ENCODE measurements around the gene CLCNKA. TPM values are rescaled to one million over a fixed set of nuclear protein-coding genes. Genes with fewer than 3 reads are reported as not detected.

Gene CLCNKA
- total RNA-seq (2014; rRNA removed): not detected in 2 replicates
- percentile 6 among the genes with signal in this experiment for Bru-seq, nascent RNA
- not detected for BruChase-seq, experiment 1, labeled RNA remaining after a 6-hour chase
- BruChase-seq, experiment 2, labeled RNA remaining after a 2-hour chase: not detected
- long read RNA-seq: 0 reads

DNA sequence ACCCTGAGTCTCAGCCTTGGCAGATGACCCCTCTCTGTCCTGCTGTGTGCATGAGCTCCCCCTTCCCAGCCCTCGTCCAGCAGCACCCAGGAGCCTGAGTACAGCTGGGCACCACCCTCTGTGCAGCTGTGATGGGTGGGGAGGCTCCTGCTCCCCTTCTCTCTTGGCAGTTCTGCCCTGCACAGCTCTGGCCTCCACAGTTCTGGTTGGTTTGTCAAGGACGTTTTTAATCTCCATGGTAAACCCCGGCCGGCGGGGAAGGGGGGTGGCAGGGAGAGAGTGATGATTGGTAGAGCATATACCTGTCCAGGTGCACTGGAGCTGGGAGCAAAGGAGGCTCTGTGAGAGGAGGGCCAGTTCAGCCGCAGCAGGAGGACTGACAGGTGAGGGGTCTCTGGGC is at the start of gene CLCNKA:
CLCNKA (plus strand) TSS at position 356 of the 400 bp plus-strand sequence. CDS start 584 bp downstream, outside the sequence.
- ChIA-PET CTCF (no interaction called here), POLR2A (ENCODE audit: unreplicated experiment) (no interaction called here)
- intact Hi-C loops (cut with micrococcal nuclease): no loop called here
- no peak within 1 kb of the TSS for H2AFZ ChIP-seq (ENCODE audit: low read length)
- no peak within 1 kb of the TSS for H3K4me2 ChIP-seq (ENCODE audit: low read length)
- no peaks in the 10 kb centered on the region for H3K9me3 ChIP-seq (ENCODE audit: low read length)
- no peaks in the 10 kb centered on the region for H3K36me3 ChIP-seq (ENCODE audit: low read depth, low read length)
- H3K9me2 ChIP-seq (replicated peaks; ENCODE audit: low read length): no peaks in the 10 kb centered on the region
- no peaks in the 10 kb centered on the region for H3K4me1 ChIP-seq (ENCODE audit: insufficient read depth, low read length)
- no peak for ATAC-seq
- H3F3A ChIP-seq (ENCODE audit: low read length, unreplicated experiment): no peaks in the 10 kb centered on the region
- H3K9ac ChIP-seq (ENCODE audit: low read length): no peak within 1 kb of the TSS
- H3K79me2 ChIP-seq (ENCODE audit: low read length): no peaks in the 10 kb centered on the region
- no peak within 1 kb of the TSS for H3K4me3 ChIP-seq (ENCODE audit: low read length)
- TF ChIP-seq EZH2phosphoT487 (IDR thresholded peaks at IDR 0.05; ENCODE audit: borderline replicate concordance, low read length) (no peak), EZH2 (IDR thresholded peaks at IDR 0.05; ENCODE audit: low read length, unreplicated experiment) (no peak)
- TF ChIP-seq, protein P1, sequence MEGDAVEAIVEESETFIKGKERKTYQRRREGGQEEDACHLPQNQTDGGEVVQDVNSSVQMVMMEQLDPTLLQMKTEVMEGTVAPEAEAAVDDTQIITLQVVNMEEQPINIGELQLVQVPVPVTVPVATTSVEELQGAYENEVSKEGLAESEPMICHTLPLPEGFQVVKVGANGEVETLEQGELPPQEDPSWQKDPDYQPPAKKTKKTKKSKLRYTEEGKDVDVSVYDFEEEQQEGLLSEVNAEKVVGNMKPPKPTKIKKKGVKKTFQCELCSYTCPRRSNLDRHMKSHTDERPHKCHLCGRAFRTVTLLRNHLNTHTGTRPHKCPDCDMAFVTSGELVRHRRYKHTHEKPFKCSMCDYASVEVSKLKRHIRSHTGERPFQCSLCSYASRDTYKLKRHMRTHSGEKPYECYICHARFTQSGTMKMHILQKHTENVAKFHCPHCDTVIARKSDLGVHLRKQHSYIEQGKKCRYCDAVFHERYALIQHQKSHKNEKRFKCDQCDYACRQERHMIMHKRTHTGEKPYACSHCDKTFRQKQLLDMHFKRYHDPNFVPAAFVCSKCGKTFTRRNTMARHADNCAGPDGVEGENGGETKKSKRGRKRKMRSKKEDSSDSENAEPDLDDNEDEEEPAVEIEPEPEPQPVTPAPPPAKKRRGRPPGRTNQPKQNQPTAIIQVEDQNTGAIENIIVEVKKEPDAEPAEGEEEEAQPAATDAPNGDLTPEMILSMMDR (conservative IDR thresholded peaks at IDR 0.05; ENCODE audit: low read depth, low read length): no peak
- BruUV-seq (replicated peaks): no TSS peak
- H4K20me1 ChIP-seq (ENCODE audit: low read length): no peaks in the 10 kb centered on the region
- DNase-seq: no peak
- no peaks in the 10 kb centered on the region for H3K27me3 ChIP-seq (ENCODE audit: low read length)
- H3K27ac ChIP-seq (ENCODE audit: low read length): no peak within 1 kb of the TSS

DNA sequence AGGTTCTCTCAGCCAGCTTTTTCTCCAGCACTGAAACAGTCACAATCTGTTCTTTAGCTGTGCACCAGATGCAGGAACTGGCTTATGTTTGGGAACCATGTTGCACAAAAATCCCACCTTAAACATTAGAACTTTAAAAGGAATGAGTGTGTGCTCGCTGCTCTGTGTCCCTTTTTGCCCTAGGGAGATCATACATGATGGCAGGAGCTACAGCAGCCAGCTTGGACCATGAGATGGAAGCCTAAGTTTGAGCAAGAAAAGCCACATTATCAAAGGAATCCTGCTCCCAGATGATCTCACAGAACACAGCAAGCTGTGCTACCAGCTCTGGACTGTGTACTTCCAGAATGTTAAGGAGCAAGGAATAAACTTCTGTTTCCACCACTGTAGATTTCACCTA is 49.4 kb upstream of the CLCNKA start:
- ChIA-PET POLR2A (ENCODE audit: unreplicated experiment) (no interaction called here), CTCF (no interaction called here)
- Histone ChIP-seq H3K79me2 (ENCODE audit: low read length) (peaks cover 68% of the 10 kb centered on the region), H3K4me1 (ENCODE audit: insufficient read depth, low read length) (0 out of 2 replicates have a peak, but pooled peaks cover 10% of the 10 kb centered on the region), H3K36me3 (ENCODE audit: low read depth, low read length) (peaks cover 22% of the 10 kb centered on the region), H3K4me2 (ENCODE audit: low read length) (no peak overlapping the region), H3K27me3 (ENCODE audit: low read length) (no peaks in the 10 kb centered on the region), H2AFZ (ENCODE audit: low read length) (no peak overlapping the region), H3K9ac (ENCODE audit: low read length) (no peak overlapping the region), H4K20me1 (ENCODE audit: low read length) (0 out of 2 replicates have a peak, but pooled peaks cover 4% of the 10 kb centered on the region), H3F3A (ENCODE audit: low read length, unreplicated experiment) (no peaks in the 10 kb centered on the region), H3K9me2 (replicated peaks; ENCODE audit: low read length) (no peaks in the 10 kb centered on the region), H3K9me3 (ENCODE audit: low read length) (no peaks in the 10 kb centered on the region), H3K27ac (ENCODE audit: low read length) (no peak overlapping the region), H3K4me3 (ENCODE audit: low read length) (no peak overlapping the region)
- TSS peak; percentile 6 for BruUV-seq (replicated peaks)
- DNase-seq: no peak
- intact Hi-C loops (cut with micrococcal nuclease): no loop called here
- no peak for ATAC-seq
- no peak for TF ChIP-seq EZH2phosphoT487 (IDR thresholded peaks at IDR 0.05; ENCODE audit: borderline replicate concordance, low read length)
- TF ChIP-seq, protein P1 (conservative IDR thresholded peaks at IDR 0.05; ENCODE audit: low read depth, low read length): no peak
- no peak for TF ChIP-seq EZH2 (IDR thresholded peaks at IDR 0.05; ENCODE audit: low read length, unreplicated experiment)

DNA sequence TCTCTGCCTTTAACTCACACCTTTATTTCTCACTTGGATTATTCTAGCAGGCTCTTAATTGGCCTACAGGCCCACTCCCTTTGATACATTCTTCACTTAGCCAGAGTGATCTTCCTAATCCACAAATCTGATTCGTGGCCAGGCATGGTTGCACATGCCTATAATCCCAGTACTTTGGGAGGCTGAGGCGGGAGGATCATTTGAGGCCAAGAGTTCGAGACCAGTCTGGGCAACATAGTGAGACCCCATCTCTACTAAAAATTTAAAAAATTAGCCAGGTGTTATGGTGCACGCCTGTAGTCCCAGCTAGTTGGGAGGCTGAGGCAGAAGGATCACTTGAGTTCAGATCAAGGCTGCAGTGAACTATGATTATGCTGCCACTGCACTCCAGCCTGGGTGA is 48.1 kb upstream of the CLCNKA start:
- no peak overlapping the region for H3K9ac ChIP-seq (ENCODE audit: low read length)
- peaks cover 17% of the 10 kb centered on the region for H3K36me3 ChIP-seq (ENCODE audit: low read depth, low read length)
- POLR2A ChIA-PET (ENCODE audit: unreplicated experiment): no interaction called here
- H3K4me1 ChIP-seq (ENCODE audit: insufficient read depth, low read length): 0 out of 2 replicates have a peak, but pooled peaks cover 10% of the 10 kb centered on the region
- H2AFZ ChIP-seq (ENCODE audit: low read length): no peak overlapping the region
- H3K9me3 ChIP-seq (ENCODE audit: low read length): no peaks in the 10 kb centered on the region
- no peak overlapping the region for H3K4me3 ChIP-seq (ENCODE audit: low read length)
- no peaks in the 10 kb centered on the region for H3K9me2 ChIP-seq (replicated peaks; ENCODE audit: low read length)
- 0 out of 2 replicates have a peak, but pooled peaks cover 4% of the 10 kb centered on the region for H4K20me1 ChIP-seq (ENCODE audit: low read length)
- H3K27ac ChIP-seq (ENCODE audit: low read length): no peak overlapping the region
- DNase-seq (no peak), ATAC-seq (no peak)
- no peaks in the 10 kb centered on the region for H3K27me3 ChIP-seq (ENCODE audit: low read length)
- TF ChIP-seq EZH2 (IDR thresholded peaks at IDR 0.05; ENCODE audit: low read length, unreplicated experiment): no peak
- no peak for TF ChIP-seq EZH2phosphoT487 (IDR thresholded peaks at IDR 0.05; ENCODE audit: borderline replicate concordance, low read length)
- TF ChIP-seq, protein P1 (conservative IDR thresholded peaks at IDR 0.05; ENCODE audit: low read depth, low read length): no peak
- intact Hi-C loops (cut with micrococcal nuclease): no loop called here
- H3F3A ChIP-seq (ENCODE audit: low read length, unreplicated experiment): no peaks in the 10 kb centered on the region
- BruUV-seq (replicated peaks): no TSS peak
- peaks cover 55% of the 10 kb centered on the region for H3K79me2 ChIP-seq (ENCODE audit: low read length)
- CTCF ChIA-PET: no interaction called here
- no peak overlapping the region for H3K4me2 ChIP-seq (ENCODE audit: low read length)

All from PC-3 (cell line).